ENCODE measurements around the gene C14orf180. TPM values are rescaled to one million over a fixed set of nuclear protein-coding genes. Genes with fewer than 3 reads are reported as not detected.

C14orf180 gene
- total and polyA plus RNA-seq, 4 donors, result 0.12 to 0.48 (median 0.30) TPM

- WGBS, 2 donors, result 84 to 91% methylated on average over 12 of the region's 12 CpGs
- H3K27ac ChIP-seq (ENCODE audit: low read depth in 1 of 2, low read length in 1 of 2), result no peak overlapping the region
- TF ChIP-seq CTCF (IDR thresholded peaks at IDR 0.05; ENCODE audit: control extremely low read depth, extremely low read depth), result no peak
Measured at GRCh38 chr14:104598910-104599273, 19.3 kb downstream of the C14orf180 start.

GRCh38 chr14:104599446-104599845 is 19.9 kb downstream of the C14orf180 start:
- H3K9ac ChIP-seq (ENCODE audit: insufficient read depth in 1 of 2, low read length in 2 of 2), result no peak overlapping the region
- 84 to 93% methylated on average over 7 of the region's 7 CpGs for WGBS, 2 donors
- H3K36me3 ChIP-seq (ENCODE audit: control insufficient read depth in 4 of 4, insufficient read depth in 4 of 4, low read length in 4 of 4), result no peaks in the 10 kb centered on the region
- no peak overlapping the region for H3K4me3 ChIP-seq
- peaks cover 0 to 3% (median 0%) of the 10 kb centered on the region in 4 donors for H3K9me3 ChIP-seq (ENCODE audit: control insufficient read depth in 4 of 4, insufficient read depth in 3 of 4, low read length in 3 of 4)
- H3K27me3 ChIP-seq (ENCODE audit: control insufficient read depth in 3 of 3, insufficient read depth in 3 of 3, low read length in 2 of 3), result peaks cover 0 to 10% (median 6%) of the 10 kb centered on the region in 3 donors
- no peak for TF ChIP-seq CTCF (IDR thresholded peaks at IDR 0.05; ENCODE audit: control extremely low read depth, extremely low read depth)
- peaks cover 0 to 17% (median 4%) of the 10 kb centered on the region in 5 donors for H3K4me1 ChIP-seq (ENCODE audit: control insufficient read depth in 5 of 5, insufficient read depth in 5 of 5, low read length in 5 of 5)
- no peak overlapping the region for H3K27ac ChIP-seq (ENCODE audit: low read depth in 1 of 2, low read length in 1 of 2)
- DNase-seq (peak in 1 of 3 donors; percentile 8), ATAC-seq (ENCODE audit: insufficient read depth, low FRiP score) (no peak)

More at GRCh38 chr14:104598910-104599273, 19.3 kb downstream of the C14orf180 start:
- ATAC-seq (ENCODE audit: insufficient read depth, low FRiP score) (no peak), DNase-seq (no peak)
- Histone ChIP-seq H3K27me3 (ENCODE audit: control insufficient read depth in 3 of 3, insufficient read depth in 3 of 3, low read length in 2 of 3) (peaks cover 0 to 10% (median 4%) of the 10 kb centered on the region in 3 donors), H3K4me3 (no peak overlapping the region), H3K9me3 (ENCODE audit: control insufficient read depth in 4 of 4, insufficient read depth in 3 of 4, low read length in 3 of 4) (peaks cover 0 to 3% (median 0%) of the 10 kb centered on the region in 4 donors), H3K36me3 (ENCODE audit: control insufficient read depth in 4 of 4, insufficient read depth in 4 of 4, low read length in 4 of 4) (no peaks in the 10 kb centered on the region), H3K9ac (ENCODE audit: insufficient read depth in 1 of 2, low read length in 2 of 2) (no peak overlapping the region), H3K4me1 (ENCODE audit: control insufficient read depth in 5 of 5, insufficient read depth in 5 of 5, low read length in 5 of 5) (peaks cover 0 to 17% (median 0%) of the 10 kb centered on the region in 5 donors)

- no peak for ATAC-seq (ENCODE audit: insufficient read depth, low FRiP score)
- Histone ChIP-seq H3K27ac (ENCODE audit: low read depth in 1 of 2, low read length in 1 of 2) (no peak overlapping the region), H3K36me3 (ENCODE audit: control insufficient read depth in 4 of 4, insufficient read depth in 4 of 4, low read length in 4 of 4) (no peaks in the 10 kb centered on the region), H3K27me3 (ENCODE audit: control insufficient read depth in 3 of 3, insufficient read depth in 3 of 3, low read length in 2 of 3) (peaks cover 0 to 16% (median 9%) of the 10 kb centered on the region in 3 donors), H3K9me3 (ENCODE audit: control insufficient read depth in 4 of 4, insufficient read depth in 3 of 4, low read length in 3 of 4) (peaks cover 0 to 3% (median 0%) of the 10 kb centered on the region in 4 donors), H3K9ac (ENCODE audit: insufficient read depth in 1 of 2, low read length in 2 of 2) (no peak overlapping the region), H3K4me3 (no peak overlapping the region), H3K4me1 (ENCODE audit: control insufficient read depth in 5 of 5, insufficient read depth in 5 of 5, low read length in 5 of 5) (peaks cover 0 to 22% (median 5%) of the 10 kb centered on the region in 5 donors)
- 29 to 34% methylated on average over 14 of the region's 14 CpGs for WGBS, 2 donors
- DNase-seq, result peak in 2 of 3 donors; percentile 30 to 45
- TF ChIP-seq CTCF (IDR thresholded peaks at IDR 0.05; ENCODE audit: control extremely low read depth, extremely low read depth), result no peak
Measured at GRCh38 chr14:104600141-104600643, 20.6 kb downstream of the C14orf180 start.

Measured in lung (tissue), 12 donors.